Left lung (tissue), 10 donors: Measurements from ENCODE around the gene MUSK. TPM values are rescaled to one million over a fixed set of nuclear protein-coding genes. Genes with fewer than 3 reads are reported as not detected.
"Not testable (repeated sequence)": the region's sequence is repeated elsewhere in the genome, so short reads cannot be mapped to it uniquely, and the experiment has no call there.

Source experiments
- ATAC-seq: fragments of 200-7000 bp; cut with Tn5 transposase; one replicate; pipeline ENCODE4 v1.9.1; 2020; ENCODE audit warnings: moderate library complexity
- DNase-seq, 4 donors: peaks; one replicate each; pipeline ENCODE4 v3.0.0-alpha.2; 2013 to 2020
- H3K27ac ChIP-seq, 2 donors: fragments of 200-600 bp; sonication (generic) in 1 of 2; one replicate each; pipeline versions ENCODE4 v1.5.0 to v1.8.0; 2020 to 2021
- H3K27me3 ChIP-seq, 2 donors: fragments of 200-600 bp; sonication (generic) in 1 of 2; one replicate each; pipeline versions ENCODE4 v1.5.0 to v1.8.0; 2020 to 2021
- H3K36me3 ChIP-seq, 2 donors: fragments of 200-600 bp; sonication (generic) in 1 of 2; one replicate each; pipeline versions ENCODE4 v1.5.0 to v1.8.0; 2020 to 2021
- H3K4me1 ChIP-seq, 2 donors: fragments of 200-600 bp; one replicate each; pipeline ENCODE4 v1.8.0; 2021
- H3K4me3 ChIP-seq, 2 donors: fragments of 200-600 bp; sonication (generic) in 1 of 2; one replicate each; pipeline versions ENCODE4 v1.5.0 to v1.8.0; 2020 to 2021; ENCODE audit warnings: mild to moderate bottlenecking in 1 of 2
- H3K9me3 ChIP-seq, 2 donors: fragments of 200-600 bp; sonication (generic) in 1 of 2; one replicate each; pipeline versions ENCODE4 v1.5.0 to v1.8.0; 2020 to 2021
- intact Hi-C, 2 donors: fragments of 100-400 bp; cut with DNase I; formaldehyde crosslinking; loops; one replicate each; pipeline versions ENCODE4 v1.11.2 to v1.14.2; 2022
- polyA plus RNA-seq, 6 donors: library from polyadenylated mRNA; unstranded; fragments of 120-200 nt; gene quantifications; one replicate each; pipeline ENCODE4 v1.2.1, GENCODE V29; 2013; ENCODE audit not compliant: insufficient read length in 6 of 6
- total RNA-seq, 2 donors: library from RNA; stranded (reverse); fragmentation: NEBNext Ultra II Directional; extraction: Animal tissue kit (Norgen Biotek cat#: 25700); gene quantifications; one replicate each; pipeline ENCODE4 v1.2.1, GENCODE V29; 2021
- TF ChIP-seq, protein P1 (sequence below), 2 donors: fragments of 200-600 bp; sonication (generic) in 1 of 2; IDR thresholded peaks; one replicate each; pipeline versions ENCODE4 v1.5.0 to v1.8.0; 2021; ENCODE audit warnings: antibody characterized with exemption in 2 of 2
- donor health status: DM: no; HTN: yes; CAD: no.
- donor health status: DM: no; HTN: no; CAD: no.

MUSK gene
- total and polyA plus RNA-seq, 8 donors = 0.33 to 1.1 (median 0.73) TPM

DNA sequence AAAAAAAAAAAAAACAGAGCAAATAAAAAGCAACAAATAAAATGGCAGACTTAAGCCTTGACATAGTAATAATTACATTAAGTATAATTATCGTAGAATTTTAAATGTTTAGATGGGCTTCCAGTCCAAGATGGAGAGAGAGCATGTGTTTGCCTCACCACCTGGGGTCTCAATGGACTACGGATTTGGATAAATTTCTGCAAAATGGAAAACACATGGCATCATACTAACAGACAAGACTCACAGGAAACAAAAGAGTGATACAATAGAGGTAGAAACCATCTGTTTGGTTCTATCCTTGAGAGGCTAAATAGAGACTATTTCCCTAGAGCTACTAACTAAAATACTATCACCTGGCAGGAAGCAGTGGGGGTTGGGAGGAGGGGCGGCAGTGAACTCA lies 144.3 kb downstream of the MUSK start:
- H3K27ac ChIP-seq = no peak overlapping the region
- intact Hi-C loops = no loop called here
- no peaks in the 10 kb centered on the region for H3K4me1 ChIP-seq
- ATAC-seq (no peak), DNase-seq (no peak)
- H3K27me3 ChIP-seq = no peaks in the 10 kb centered on the region
- no peak overlapping the region for H3K4me3 ChIP-seq
- TF ChIP-seq, protein P1, sequence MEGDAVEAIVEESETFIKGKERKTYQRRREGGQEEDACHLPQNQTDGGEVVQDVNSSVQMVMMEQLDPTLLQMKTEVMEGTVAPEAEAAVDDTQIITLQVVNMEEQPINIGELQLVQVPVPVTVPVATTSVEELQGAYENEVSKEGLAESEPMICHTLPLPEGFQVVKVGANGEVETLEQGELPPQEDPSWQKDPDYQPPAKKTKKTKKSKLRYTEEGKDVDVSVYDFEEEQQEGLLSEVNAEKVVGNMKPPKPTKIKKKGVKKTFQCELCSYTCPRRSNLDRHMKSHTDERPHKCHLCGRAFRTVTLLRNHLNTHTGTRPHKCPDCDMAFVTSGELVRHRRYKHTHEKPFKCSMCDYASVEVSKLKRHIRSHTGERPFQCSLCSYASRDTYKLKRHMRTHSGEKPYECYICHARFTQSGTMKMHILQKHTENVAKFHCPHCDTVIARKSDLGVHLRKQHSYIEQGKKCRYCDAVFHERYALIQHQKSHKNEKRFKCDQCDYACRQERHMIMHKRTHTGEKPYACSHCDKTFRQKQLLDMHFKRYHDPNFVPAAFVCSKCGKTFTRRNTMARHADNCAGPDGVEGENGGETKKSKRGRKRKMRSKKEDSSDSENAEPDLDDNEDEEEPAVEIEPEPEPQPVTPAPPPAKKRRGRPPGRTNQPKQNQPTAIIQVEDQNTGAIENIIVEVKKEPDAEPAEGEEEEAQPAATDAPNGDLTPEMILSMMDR (IDR thresholded peaks at IDR 0.05) = no peak
- H3K9me3 ChIP-seq = no peaks in the 10 kb centered on the region
- no peaks in the 10 kb centered on the region for H3K36me3 ChIP-seq

DNA sequence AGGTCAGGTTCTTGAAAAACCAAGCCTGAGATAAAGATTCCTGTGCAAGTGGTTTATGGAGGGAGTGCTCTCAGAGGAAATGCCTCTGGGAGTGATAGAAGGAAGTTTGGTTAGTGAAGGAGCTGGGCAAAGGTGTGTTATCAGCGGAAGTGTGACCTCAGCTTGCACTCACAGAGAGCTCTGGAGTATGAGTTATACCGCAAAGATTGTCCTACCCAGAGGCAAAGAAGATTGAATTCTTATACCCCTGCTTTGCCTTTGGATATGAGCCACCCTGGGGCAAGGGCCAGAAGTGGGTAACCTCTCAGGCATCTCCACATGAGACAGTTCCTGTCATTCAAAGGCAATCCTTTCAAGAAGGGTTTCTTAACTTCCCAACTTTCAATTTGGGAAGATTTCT lies 145.6 kb downstream of the MUSK start:
- H3K4me1 ChIP-seq = no peaks in the 10 kb centered on the region
- H3K27me3 ChIP-seq = no peaks in the 10 kb centered on the region
- H3K27ac ChIP-seq = no peak overlapping the region
- no peaks in the 10 kb centered on the region for H3K36me3 ChIP-seq
- H3K4me3 ChIP-seq = no peak overlapping the region
- no peaks in the 10 kb centered on the region for H3K9me3 ChIP-seq
- no peak for DNase-seq
- TF ChIP-seq, protein P1 (IDR thresholded peaks at IDR 0.05) = no peak
- no peak for ATAC-seq
- intact Hi-C loops = no loop called here

DNA sequence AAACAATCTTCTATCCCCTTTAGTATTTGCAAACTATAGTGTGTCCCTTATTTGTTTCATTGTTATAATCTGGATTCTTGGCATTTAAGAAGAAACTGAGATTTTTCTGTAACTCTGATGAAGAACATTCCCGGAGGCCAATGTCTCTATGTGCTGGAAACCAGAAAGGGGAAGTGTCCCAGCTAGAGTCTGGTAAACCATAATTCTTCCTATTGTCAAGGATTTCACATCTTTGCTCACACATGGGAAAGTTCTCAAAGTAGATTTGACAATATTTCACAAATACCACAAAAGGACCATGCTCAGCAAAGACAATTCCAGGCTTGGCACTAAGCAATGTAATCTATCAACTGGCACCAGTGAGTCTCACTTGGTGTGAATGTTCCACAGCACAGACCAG lies 146.8 kb downstream of the MUSK start:
- Histone ChIP-seq H3K9me3 (no peaks in the 10 kb centered on the region), H3K4me1 (no peaks in the 10 kb centered on the region), H3K27me3 (no peaks in the 10 kb centered on the region), H3K4me3 (no peak overlapping the region), H3K36me3 (no peaks in the 10 kb centered on the region), H3K27ac (no peak overlapping the region)
- ATAC-seq = no peak
- intact Hi-C loops = no loop called here
- TF ChIP-seq, protein P1 (IDR thresholded peaks at IDR 0.05) = no peak
- no peak for DNase-seq

DNA sequence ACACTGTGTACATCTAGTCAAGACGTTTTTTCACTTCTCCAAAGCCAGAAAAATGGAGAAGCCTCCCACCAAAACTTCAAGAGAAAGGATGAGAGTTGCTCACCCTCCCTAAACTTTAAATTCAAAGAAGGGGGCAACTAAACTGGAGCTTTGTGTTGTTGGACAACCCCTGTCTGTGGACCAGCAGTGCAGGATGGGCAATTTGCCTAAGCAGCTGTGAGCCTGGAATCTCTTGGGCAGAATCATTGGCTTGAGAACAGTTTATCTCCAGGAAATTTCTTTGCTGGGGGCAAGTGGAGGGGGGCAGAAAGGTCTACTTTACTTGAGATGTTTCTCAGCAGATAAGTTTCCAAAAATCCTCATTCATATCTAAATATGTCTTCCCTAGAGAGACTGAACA lies 151.8 kb downstream of the MUSK start:
- ATAC-seq = no peak
- H3K4me3 ChIP-seq = no peak overlapping the region
- H3K4me1 ChIP-seq = no peaks in the 10 kb centered on the region
- DNase-seq = no peak
- no peaks in the 10 kb centered on the region for H3K27me3 ChIP-seq
- no peaks in the 10 kb centered on the region for H3K36me3 ChIP-seq
- intact Hi-C loops = no loop called here
- TF ChIP-seq, protein P1 (IDR thresholded peaks at IDR 0.05) = no peak
- H3K9me3 ChIP-seq = no peaks in the 10 kb centered on the region
- H3K27ac ChIP-seq = no peak overlapping the region

DNA sequence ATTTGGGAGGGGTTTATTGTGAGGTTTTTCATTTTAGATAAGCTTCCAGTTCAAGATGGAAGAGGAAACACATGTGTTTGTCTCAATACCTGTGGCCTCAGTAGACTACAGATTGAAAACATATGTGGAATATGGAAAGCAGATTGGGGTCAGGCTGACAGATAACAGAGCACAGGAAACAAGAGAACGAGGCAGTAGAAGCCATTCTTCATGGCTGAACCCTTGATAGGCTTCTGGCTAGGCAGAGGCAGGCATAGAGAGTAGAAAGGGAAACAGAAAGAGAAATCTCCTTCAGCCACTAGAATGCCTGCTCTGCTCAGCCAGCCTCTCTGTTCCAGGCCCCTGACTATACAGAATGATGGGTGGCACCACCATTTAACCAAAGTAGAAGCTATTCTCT lies 152.5 kb downstream of the MUSK start:
- ATAC-seq = no peak
- TF ChIP-seq, protein P1 (IDR thresholded peaks at IDR 0.05) = no peak

DNA sequence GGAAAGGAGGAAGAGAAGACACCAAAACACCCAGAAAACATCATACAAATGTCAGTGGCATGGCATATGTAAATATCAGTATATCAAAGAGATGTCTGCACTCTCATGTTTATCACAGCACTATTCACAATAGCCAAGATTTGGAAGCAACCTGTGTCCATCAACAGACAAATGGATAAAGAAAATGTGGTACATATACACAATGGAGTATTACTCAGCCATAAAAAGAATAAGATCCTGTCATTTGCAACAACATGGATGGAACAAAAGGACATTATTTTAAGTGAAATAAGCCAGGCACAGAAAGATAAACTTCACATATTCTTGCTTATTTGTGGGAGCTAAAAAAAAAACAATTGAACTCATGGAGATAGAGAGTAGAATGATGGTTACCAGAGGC lies 156.5 kb downstream of the MUSK start:
- H3K4me3 ChIP-seq, H3K9me3 ChIP-seq, H3K36me3 ChIP-seq, DNase-seq, H3K27ac ChIP-seq, intact Hi-C loops, H3K4me1 ChIP-seq, H3K27me3 ChIP-seq, ATAC-seq: not testable (repeated sequence)

More for the DNA sequence above, 152.5 kb downstream of the MUSK start:
- H3K27ac ChIP-seq = no peak overlapping the region
- H3K27me3 ChIP-seq = no peaks in the 10 kb centered on the region
- intact Hi-C loops = no loop called here
- H3K4me3 ChIP-seq = no peak overlapping the region
- DNase-seq = no peak
- H3K36me3 ChIP-seq = no peaks in the 10 kb centered on the region
- no peaks in the 10 kb centered on the region for H3K9me3 ChIP-seq
- H3K4me1 ChIP-seq = no peaks in the 10 kb centered on the region
